Smooth muscle cell (in vitro differentiated cells): ENCODE results near the gene ZNF580. TPM values are rescaled to one million over a fixed set of nuclear protein-coding genes. Genes with fewer than 3 reads are reported as not detected.
A peak's percentile ranks its signal among the peaks of the same experiment; 100 is the strongest.

Experiments
- DNase-seq: peaks from one replicate; lab custom pipeline; 2025; ENCODE audit not compliant: unreplicated experiment; lab: John Stamatoyannopoulos, UW
- H2AFZ ChIP-seq: fragments of 200-600 bp; sonication (generic); 2 replicates; pipeline ENCODE4 v1.6.0; 2016; ENCODE audit warnings: antibody characterized with exemption, low read depth, mild to moderate bottlenecking
- H3F3A ChIP-seq: fragments of 200-600 bp; sonication (generic); 2 replicates; pipeline ENCODE4 v1.6.0; 2017; ENCODE audit warnings: antibody characterized with exemption, low read depth
- H3K27ac ChIP-seq: fragments of 200-600 bp; sonication (generic); 2 replicates; pipeline ENCODE4 v1.5.1; 2016; ENCODE audit warnings: low read depth, mild to moderate bottlenecking
- H3K27me3 ChIP-seq: fragments of 200-600 bp; sonication (generic); 2 replicates; pipeline ENCODE4 v1.6.1; 2016; ENCODE audit warnings: low read depth, mild to moderate bottlenecking
- H3K36me3 ChIP-seq: fragments of 200-600 bp; sonication (generic); 2 replicates; pipeline ENCODE4 v1.5.1; 2016; ENCODE audit warnings: low read depth
- H3K4me1 ChIP-seq: fragments of 200-600 bp; sonication (generic); 2 replicates; pipeline ENCODE4 v1.5.1; 2016; ENCODE audit warnings: low read depth
- H3K4me2 ChIP-seq: fragments of 200-600 bp; sonication (generic); 2 replicates; pipeline ENCODE4 v1.6.0; 2016; ENCODE audit warnings: mild to moderate bottlenecking
- H3K4me3 ChIP-seq: fragments of 200-600 bp; sonication (generic); 2 replicates; pipeline ENCODE4 v1.5.1; 2016; ENCODE audit warnings: mild to moderate bottlenecking
- H3K79me2 ChIP-seq: fragments of 200-600 bp; sonication (generic); 2 replicates; pipeline ENCODE4 v1.6.0; 2016; ENCODE audit warnings: low read depth, mild to moderate bottlenecking
- H3K9ac ChIP-seq: fragments of 200-600 bp; sonication (generic); 2 replicates; pipeline ENCODE4 v1.6.0; 2016; ENCODE audit warnings: low read depth
- H3K9me3 ChIP-seq: fragments of 200-600 bp; sonication (generic); replicated peaks from 2 replicates; pipeline ENCODE4 v1.5.1; 2016; ENCODE audit warnings: low read depth
- H4K20me1 ChIP-seq: fragments of 200-600 bp; sonication (generic); 2 replicates; pipeline ENCODE4 v1.6.0; 2016; ENCODE audit warnings: low read depth
- WGBS: methylation state at CpG from one replicate; pipeline ENCODE4 v1.1.7; 2016; ENCODE audit warnings: low lambda C conversion rate; 5-methylcytosine and 5-hydroxymethylcytosine counted together
- polyA plus RNA-seq: library from polyadenylated mRNA; unstranded; fragments of >200 nt; fragmentation: Nextera tagmentation; extraction: Ambion mirVana; gene quantifications from 2 replicates; pipeline ENCODE4 v1.2.1, GENCODE V29; 2016
- total RNA-seq: library from RNA; depleted of rRNA; stranded (reverse); fragments of >200 nt; gene quantifications from 2 replicates; pipeline ENCODE4 v1.2.3, GENCODE V29; 2014
- TF ChIP-seq, protein P1 (sequence below): fragments of 200-600 bp; sonication (generic); IDR thresholded peaks from 2 replicates; pipeline ENCODE4 v1.5.1; 2017; ENCODE audit warnings: borderline replicate concordance, mild to moderate bottlenecking, antibody characterized with exemption; ENCODE audit not compliant: insufficient read depth, poor library complexity, severe bottlenecking

Gene ZNF580, protein sequence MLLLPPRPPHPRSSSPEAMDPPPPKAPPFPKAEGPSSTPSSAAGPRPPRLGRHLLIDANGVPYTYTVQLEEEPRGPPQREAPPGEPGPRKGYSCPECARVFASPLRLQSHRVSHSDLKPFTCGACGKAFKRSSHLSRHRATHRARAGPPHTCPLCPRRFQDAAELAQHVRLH
- total RNA-seq (6.2 and 11.9 TPM in 2 replicates), polyA plus RNA-seq (68.8 and 76.8 TPM in 2 replicates)

DNA sequence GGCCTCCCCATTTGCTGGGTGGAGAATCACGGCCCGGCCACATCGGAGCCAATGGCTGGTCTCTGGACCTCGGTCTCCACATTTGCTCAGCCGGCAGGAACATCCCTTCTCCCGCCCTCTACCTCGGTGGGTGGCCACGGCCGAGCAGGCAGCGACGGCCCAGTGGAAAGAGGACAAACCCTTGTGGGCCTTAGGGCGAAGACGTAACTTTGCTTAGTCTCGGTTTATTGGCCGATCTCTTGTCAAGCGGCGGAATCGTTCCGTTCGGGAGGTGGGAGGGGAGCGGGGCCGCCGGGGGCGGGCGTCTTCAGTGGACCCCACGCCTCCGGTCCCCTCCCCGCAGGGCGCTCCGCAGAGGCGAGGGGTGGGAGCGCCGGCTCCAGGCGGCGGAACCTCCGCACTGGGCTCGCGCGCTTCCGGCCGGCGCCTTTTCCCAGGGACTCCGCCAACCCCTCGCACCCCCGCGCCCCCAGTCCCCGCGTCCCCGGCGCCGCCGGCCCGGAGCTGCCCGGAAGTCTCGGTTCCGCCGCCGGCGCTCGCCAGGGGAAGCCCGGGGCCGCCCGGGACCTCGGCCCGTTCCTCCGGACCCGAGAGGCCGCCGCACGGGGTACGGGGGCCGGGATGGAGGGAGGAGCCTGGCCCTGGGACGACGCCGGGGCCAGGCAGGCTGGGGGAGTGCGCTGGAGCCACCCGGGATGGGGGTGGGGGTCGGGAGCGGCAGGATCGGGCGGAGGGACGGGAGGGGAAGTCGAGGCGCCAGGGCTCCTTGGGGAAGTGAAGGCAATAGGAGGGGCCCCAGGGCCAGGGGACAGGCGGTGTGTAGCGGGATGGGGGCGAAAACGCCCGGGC, at the start of gene ZNF580:
ZNF580 (plus strand) TSS at position 426 of the 849 bp plus-strand sequence. CDS start 1,507 bp downstream, outside the sequence.
- Histone ChIP-seq H3K27me3 (no peaks in the 10 kb centered on the region), H2AFZ (peak within 1 kb of the TSS; percentile 81), H3K4me2 (peak within 1 kb of the TSS; percentile 97), H3K36me3 (no peaks in the 10 kb centered on the region), H3K4me3 (peak within 1 kb of the TSS; percentile 79), H3K79me2 (peaks cover 57% of the 10 kb centered on the region), H3K9ac (peak within 1 kb of the TSS; percentile 80), H4K20me1 (no peaks in the 10 kb centered on the region), H3K4me1 (peaks cover 18% of the 10 kb centered on the region), H3F3A (peaks cover 15% of the 10 kb centered on the region), H3K9me3 (no peaks in the 10 kb centered on the region), H3K27ac (peak within 1 kb of the TSS; percentile 62)
- DNase-seq = no peak
- TF ChIP-seq, protein P1, sequence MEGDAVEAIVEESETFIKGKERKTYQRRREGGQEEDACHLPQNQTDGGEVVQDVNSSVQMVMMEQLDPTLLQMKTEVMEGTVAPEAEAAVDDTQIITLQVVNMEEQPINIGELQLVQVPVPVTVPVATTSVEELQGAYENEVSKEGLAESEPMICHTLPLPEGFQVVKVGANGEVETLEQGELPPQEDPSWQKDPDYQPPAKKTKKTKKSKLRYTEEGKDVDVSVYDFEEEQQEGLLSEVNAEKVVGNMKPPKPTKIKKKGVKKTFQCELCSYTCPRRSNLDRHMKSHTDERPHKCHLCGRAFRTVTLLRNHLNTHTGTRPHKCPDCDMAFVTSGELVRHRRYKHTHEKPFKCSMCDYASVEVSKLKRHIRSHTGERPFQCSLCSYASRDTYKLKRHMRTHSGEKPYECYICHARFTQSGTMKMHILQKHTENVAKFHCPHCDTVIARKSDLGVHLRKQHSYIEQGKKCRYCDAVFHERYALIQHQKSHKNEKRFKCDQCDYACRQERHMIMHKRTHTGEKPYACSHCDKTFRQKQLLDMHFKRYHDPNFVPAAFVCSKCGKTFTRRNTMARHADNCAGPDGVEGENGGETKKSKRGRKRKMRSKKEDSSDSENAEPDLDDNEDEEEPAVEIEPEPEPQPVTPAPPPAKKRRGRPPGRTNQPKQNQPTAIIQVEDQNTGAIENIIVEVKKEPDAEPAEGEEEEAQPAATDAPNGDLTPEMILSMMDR = no peak
- WGBS = 1% methylated on average over 52 of the region's 89 CpGs

DNA sequence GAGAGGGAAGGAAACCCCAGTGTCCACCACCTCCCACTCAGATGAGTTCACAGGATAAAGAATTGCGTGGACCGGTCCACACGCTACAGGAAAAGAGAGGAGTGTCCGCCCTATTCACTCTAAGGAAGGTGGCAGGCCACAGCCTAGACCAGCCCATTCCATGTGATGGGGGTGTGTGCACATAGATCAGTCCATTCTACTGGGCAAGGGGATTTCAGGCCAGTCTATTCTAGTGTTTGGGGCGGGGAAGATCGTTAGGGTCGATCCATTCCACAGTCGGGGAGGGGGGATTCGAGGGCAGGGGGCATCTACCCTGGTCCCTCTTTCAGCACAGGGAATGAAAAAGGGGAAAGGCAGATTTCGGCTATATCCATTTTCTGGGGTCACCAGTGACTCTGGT, 49.2 kb upstream of the ZNF580 start:
- no peak overlapping the region for H2AFZ ChIP-seq
- H3F3A ChIP-seq = no peaks in the 10 kb centered on the region
- H3K4me1 ChIP-seq = no peaks in the 10 kb centered on the region
- H3K4me3 ChIP-seq = no peak overlapping the region
- no peaks in the 10 kb centered on the region for H3K27me3 ChIP-seq
- no peaks in the 10 kb centered on the region for H3K79me2 ChIP-seq
- H3K9ac ChIP-seq = no peak overlapping the region
- no peak overlapping the region for H3K4me2 ChIP-seq
- 92% methylated on average over 7 of the region's 10 CpGs for WGBS
- TF ChIP-seq, protein P1 = no peak
- H3K36me3 ChIP-seq = no peaks in the 10 kb centered on the region
- no peaks in the 10 kb centered on the region for H4K20me1 ChIP-seq
- no peaks in the 10 kb centered on the region for H3K9me3 ChIP-seq
- DNase-seq = no peak
- H3K27ac ChIP-seq = no peak overlapping the region

DNA sequence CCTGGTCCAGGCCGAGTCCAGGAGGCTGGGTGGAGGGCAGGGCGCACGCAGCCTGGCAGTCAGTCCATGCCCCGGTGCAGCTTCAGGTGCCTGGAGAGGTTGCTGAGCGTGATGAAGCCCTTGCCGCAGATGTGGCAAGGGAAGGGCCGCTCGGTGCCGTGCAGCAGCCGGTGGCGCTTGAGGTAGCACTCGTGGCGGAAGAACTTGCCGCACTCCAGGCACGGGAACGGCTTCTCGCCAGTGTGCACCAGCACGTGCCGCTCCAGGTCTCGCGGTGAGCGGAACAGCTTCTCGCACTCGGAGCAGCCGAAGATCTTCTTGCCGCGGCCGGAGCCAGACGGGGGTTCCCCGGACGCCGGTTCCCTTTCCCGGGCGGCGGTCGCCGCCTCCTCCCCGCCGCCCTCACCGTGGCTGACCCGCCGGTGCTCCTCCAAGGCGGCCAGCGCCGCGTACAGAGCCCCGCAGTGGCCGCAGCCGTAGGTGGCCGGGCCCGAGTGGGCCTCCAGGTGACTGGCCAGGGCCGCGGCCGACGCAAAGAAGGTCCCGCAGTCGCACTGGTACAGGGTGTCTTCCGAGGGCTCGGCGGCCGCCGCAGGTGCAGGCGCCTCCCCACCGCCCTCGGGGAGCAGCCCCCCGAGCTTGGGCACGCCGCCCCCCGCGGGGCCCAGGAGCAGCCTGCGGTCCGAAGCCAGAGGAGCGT, 48.3 kb upstream of the ZNF580 start:
- no peak for DNase-seq
- no peak overlapping the region for H3K27ac ChIP-seq
- H3K36me3 ChIP-seq = no peaks in the 10 kb centered on the region
- H3K4me3 ChIP-seq = no peak overlapping the region
- no peaks in the 10 kb centered on the region for H4K20me1 ChIP-seq
- no peak overlapping the region for H3K4me2 ChIP-seq
- H2AFZ ChIP-seq = no peak overlapping the region
- H3F3A ChIP-seq = no peaks in the 10 kb centered on the region
- no peaks in the 10 kb centered on the region for H3K4me1 ChIP-seq
- H3K27me3 ChIP-seq = no peaks in the 10 kb centered on the region
- TF ChIP-seq, protein P1 = no peak
- no peak overlapping the region for H3K9ac ChIP-seq
- H3K79me2 ChIP-seq = no peaks in the 10 kb centered on the region
- 95% methylated on average over 35 of the region's 73 CpGs for WGBS
- no peaks in the 10 kb centered on the region for H3K9me3 ChIP-seq
